Effector CD4-positive, alpha-beta T cell (primary cell): ENCODE measurements around the gene ROR1.
"Not testable (repeated sequence)": the region's sequence is repeated elsewhere in the genome, so short reads cannot be mapped to it uniquely, and the experiment has no call there.

Experiments used
- DNase-seq: peaks from one replicate; pipeline ENCODE4 v3.0.0-alpha.2; 2020

Gene ROR1

DNA sequence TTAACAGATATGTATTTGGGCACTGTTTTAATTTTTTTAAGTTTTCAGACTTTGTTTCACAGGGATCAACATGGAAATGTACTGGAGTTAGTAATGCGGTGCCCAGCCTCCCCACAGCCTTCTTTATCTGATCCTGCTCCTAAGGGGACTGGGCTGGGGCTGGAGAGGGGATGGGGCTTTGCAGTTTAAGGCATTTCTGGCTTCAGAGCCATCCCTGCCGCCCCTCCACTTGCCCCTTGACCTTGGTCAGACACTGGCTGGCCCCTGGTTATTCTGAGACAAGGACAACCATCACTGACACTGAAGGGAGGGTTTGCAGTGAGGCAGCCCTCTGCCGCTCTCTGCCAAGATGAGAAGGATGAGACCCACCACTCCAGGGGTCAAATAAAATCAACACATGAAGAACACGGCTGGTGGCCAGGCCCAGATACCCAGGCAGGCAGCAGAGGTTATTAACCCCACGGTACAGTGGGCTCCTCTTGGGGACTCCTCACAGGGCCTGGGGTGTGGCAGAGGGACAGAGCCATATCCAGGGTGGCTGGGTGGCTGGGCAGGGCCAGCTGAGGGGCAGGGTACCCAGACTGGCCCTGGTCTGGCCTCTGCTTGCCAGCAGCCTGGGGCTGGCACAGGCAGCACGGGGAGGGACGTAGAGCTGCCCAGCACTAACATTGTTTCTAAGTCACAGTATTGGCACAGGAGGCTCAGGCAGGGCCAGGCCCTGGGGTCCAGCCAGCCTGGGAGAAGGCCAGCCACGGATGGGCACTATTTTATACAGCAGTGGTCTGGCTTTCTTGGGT is 422.5 kb downstream of the ROR1 start:
- no peak for DNase-seq

DNA sequence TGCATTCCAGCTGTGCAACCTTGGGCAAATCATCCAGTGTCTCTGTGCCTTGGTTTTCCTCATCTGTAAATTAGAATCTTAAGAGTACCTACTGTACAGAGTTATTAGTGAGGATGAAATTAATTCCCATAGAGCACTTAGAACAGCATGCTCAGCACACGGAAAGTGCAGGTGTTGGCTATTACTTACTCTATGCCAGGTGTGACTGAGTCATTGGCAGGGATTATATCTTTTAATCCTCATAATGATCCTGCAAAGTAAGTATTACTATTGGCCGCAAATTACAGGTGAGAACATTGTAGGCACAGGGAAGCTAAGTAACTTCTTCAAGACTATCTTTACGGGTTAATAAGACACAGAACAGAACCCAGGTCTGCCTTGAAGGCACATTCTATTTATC is 423.3 kb downstream of the ROR1 start:
- DNase-seq = no peak

DNA sequence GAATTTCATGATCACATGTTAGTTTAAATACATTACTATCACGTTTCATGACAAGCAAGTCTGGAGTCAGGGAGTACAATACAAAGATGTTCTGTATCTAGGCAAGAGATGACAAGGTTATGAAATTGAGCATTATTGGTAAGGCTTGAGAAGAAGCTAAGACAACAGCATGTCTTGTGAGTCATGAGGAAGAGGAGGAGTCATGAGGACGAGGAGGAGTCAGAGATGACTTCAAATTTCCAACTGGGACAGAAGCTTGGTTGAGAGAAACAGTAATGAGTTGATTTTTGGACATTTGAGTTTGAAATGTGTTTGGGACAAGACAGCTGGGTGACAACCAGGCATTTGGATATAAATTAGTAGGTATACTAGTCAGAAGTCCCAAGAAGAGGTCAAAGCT is 425.3 kb downstream of the ROR1 start:
- no peak for DNase-seq

DNA sequence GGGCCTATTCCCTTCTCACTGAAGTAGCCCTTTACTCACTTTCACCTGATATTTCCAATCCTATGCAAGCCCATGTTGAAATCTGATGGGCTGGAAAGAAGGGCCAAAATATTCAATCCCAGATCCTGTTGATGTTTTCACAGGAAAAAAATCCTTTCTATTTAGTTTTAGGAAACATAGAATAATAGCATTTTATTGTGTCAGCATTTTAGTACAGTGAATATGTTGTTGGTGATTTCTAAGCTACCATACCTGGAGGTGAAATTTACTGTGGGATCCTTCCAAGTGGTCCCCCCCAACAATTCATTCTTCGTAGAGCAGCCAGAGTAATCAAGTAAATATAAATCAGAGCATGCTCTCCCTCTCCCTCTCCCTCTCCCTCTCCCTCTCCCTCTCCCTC is 426.2 kb downstream of the ROR1 start:
- no peak for DNase-seq

DNA sequence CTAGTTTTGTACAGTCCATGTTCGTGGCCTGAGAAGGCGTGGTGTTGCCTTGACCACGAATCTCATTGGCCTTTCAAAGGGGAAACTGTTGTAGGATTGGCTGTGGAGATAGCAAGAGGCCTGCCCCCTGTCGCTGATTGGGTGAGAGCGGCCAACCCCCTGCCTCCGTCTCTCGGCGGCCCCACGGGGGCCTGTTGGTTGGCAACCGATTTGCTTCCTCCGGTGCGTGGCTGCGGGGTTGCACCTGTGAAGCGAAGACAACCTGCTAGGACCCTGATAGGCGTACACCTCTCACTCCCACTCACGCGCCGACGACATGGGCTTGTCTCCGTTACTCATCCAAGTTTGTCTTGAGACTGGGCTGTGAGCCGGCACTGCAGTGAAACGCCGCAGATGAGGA is 429.6 kb downstream of the ROR1 start, which contains the start of gene UBE2U:
UBE2U (plus strand) TSS at position 204 of the 400 bp plus-strand sequence. CDS start 428 bp downstream, outside the sequence.
- no peak for DNase-seq

DNA sequence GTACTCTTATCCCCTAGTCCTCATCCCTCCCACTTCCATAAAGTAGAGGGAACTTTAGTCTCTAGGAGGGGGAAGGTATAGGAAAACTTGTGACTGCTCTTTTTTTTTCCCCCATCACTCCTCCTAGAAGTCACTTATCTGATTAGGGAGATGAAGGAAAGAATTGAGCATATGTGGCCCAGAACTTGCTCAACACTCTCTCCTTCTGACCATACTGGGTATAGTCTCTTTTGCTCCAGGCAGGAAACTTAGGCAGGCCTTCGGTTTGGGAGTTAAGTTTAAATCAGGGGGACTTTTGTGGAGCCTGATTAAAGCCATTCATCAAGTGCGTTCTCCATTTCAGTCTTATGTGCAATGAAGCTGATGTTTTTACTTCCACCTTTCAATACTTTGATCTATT is 435.4 kb downstream of the ROR1 start:
- no peak for DNase-seq

DNA sequence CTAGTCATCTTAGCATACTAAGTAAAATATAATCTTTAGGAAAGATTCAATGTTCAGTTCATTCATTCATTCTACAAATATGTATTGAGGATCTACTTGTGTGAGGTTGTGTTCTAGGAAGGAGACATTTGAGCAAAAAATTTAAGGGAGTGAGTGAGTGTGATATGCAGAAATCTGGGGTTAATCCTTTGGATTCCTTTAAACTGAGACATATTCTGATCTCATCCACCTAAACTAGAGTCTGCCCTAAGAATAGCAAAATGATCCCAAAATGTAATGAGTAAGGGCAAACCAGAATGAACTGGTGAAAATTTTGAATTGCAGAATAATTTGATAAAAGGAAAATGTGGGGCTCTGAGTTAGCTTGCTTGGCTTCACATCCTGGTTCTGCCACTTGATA is 438.2 kb downstream of the ROR1 start:
- no peak for DNase-seq

DNA sequence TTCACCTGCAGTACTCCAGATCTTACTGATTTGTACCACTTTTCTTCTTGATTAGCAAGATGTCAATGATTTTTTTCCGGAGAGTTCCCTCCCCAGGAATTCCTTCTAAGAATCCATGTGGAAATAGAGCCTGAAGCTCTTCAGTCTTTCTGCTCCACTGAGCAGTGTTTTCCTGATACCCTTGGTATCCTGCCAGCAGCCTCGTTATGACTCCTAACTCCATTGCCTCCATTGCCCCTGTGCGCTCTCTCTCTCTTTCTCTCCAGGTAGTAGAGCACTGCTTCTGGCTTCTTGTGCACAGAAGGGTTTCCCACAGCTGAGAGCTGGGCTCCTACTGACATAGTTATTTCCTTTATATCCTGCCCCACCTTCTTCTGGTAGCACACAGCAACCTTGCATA is 441.8 kb downstream of the ROR1 start:
- no peak for DNase-seq

DNA sequence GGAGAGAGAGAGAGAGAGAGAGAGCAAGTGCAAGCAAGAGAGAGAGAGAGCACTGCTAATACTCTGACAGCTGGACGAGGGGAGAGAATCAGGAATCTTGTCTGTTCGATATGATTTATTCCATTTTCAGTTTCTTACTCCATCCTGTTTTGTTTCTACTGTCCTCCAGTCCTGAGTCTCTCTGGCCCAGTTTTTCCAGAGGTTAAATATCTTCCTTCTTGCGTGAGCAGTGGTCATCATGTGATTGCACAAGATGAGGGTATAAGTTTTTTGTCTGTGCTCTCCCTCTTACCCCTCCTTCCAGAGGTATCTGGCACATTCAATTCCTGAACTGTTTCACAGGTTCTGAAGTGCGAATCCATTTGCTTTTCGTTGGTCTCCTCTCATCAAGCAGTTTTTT is 446.4 kb downstream of the ROR1 start:
- DNase-seq = no peak

DNA sequence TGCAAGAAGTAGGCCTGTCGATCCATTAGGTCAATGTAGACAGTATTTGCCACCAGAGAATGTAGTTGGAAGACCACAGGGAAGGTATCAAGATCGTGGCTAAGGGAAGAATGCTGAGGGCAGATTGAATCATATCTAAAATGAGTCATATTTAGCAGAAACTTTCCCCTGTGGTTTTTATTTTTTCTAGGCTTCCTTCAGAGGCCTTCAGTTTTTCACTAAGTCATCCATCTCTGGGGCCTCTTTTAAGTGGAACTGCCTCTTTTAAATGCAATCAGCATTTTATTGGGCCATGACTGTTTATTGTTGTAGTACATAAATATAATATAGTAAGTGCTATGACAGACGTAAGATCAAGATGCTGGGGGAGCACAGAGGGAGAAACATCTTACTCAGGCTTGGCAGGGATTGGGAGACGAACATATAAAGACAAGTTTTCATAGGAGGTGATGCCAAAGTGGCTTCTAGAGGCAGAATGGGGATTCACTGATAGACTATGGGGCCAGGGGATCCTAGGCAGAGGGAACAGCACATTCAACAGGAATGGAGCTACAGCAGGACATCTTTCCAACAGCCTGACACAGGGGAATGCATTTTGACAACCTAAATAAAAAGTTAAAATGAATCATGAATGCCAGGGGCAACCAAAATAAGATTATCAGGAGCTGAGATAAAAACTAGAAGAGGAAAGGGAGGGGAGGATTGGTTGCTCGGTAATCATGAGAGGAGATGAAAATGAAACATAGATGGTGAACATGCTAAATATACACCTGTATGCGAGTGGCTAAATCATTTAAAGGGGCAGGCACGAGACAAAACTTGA is 449.7 kb downstream of the ROR1 start:
- no peak for DNase-seq

DNA sequence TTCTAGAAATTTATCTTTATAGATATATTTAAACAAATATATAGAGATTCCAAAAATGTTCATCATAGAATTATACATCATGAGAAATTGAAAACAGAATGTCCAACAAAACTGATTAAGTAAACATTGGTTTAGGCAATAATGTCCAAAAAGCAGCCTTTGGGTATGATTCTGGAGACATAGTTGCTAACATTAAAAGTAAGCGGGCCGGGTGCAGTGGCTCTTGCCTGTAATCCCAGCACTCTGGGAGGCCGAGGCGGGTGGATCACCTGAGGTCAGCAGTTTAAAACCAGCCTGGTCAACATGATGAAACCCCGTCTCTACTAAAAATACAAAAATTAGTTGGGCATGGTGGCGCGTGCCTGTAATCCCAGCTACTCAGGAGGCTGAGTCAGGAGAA is 450.4 kb downstream of the ROR1 start:
- not testable (repeated sequence) for DNase-seq

DNA sequence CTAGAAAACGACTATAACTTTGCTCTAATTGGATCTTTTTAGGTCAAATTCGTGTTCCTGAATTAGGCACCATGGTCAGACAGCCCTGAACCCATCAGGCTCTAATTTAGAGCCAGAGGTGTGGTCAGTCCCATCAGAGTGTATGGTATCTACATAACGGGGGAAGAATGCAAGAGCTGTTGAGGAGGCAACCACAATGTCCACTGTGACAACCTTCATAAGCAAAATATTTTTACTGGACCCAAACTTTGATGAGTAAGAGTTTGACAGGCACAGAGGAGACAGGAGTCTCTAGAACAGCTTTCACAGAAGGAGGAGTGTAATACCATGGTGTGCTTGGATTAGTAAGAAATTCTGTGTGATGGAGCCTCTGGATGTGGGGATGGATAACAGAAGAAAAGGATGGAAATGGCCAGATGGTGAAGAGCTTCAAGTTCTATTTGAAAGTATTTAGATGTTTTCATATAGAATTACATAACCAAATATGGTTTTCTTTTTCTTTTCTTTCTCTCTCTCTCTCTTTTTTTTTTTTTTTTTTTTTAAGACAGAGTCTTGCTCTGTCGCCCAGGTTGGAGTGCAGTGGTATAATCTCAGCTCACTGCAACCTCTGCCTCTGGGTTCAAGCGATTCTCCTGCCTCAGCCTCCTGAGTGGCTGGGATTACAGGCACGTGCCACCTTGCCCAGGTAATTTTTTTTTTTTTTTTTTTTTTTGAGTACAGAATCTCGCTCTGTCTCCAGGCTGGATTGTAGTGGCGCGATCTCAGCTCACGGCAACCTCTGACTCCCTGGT is 454.5 kb downstream of the ROR1 start:
- DNase-seq = no peak

DNA sequence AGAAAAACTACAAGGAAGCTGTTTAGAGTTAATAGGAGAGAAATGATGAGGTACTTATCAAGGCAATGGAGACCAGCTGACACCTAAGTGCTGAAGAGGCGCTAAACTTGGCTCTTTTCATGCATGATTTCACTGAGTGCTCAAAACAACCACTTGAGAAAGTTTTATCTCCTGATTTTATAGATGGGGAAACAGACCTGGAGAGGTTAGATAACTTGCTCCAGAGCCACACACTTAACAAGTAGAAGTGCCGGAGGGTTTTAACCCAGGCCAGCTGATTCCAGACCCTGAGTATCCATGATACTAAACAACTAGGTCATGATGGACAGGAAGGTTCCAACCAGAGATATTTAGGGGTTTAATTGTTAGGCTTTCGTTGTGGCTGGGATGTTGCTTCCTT is 455.5 kb downstream of the ROR1 start:
- no peak for DNase-seq
